ENCODE results near the gene PGAP6. TPM values are rescaled to one million over a fixed set of nuclear protein-coding genes. Genes with fewer than 3 reads are reported as not detected.
A peak's percentile ranks its signal among the peaks of the same experiment; 100 is the strongest.

Gene PGAP6
- total and polyA plus RNA-seq, 2 of the 13 experiments (the other 11 are each of a cell fraction or from before 2014, with no cell fraction given) = 52.7 to 136 TPM

- TF ChIP-seq ZGPAT (CRISPR knock-in tag; IDR thresholded peaks at IDR 0.05) = peak; percentile 47; the same call in 1 of the 2 replicates
- TF ChIP-seq HOXD1 (CRISPR knock-in tag; IDR thresholded peaks at IDR 0.05) = no peak
- TF ChIP-seq ZNF10 (CRISPR knock-in tag; IDR thresholded peaks at IDR 0.05; ENCODE audit: borderline replicate concordance, low read depth) = no peak
- TF ChIP-seq YY1 (IDR thresholded peaks at IDR 0.05; ENCODE audit: insufficient read depth, insufficient replicate concordance, low read depth, low read length) = peak; percentile 42
- no peak for TF ChIP-seq ZSCAN5A (CRISPR knock-in tag; IDR thresholded peaks at IDR 0.05; ENCODE audit: borderline replicate concordance)
- TF ChIP-seq RFXANK (CRISPR knock-in tag; IDR thresholded peaks at IDR 0.05) = no peak
- no peak for TF ChIP-seq ZNF629 (CRISPR knock-in tag; conservative IDR thresholded peaks at IDR 0.05)
- TF ChIP-seq ERF (CRISPR knock-in tag; IDR thresholded peaks at IDR 0.05) = peak; percentile 80
- peak; percentile 92 for TF ChIP-seq SP4 (CRISPR knock-in tag; IDR thresholded peaks at IDR 0.05)
- TF ChIP-seq CREM (IDR thresholded peaks at IDR 0.05) = no peak
- no peak for TF ChIP-seq CREM (CRISPR knock-in tag; IDR thresholded peaks at IDR 0.05)
- no peak for TF ChIP-seq NPAS2 (CRISPR knock-in tag; IDR thresholded peaks at IDR 0.05; ENCODE audit: borderline replicate concordance)
- TF ChIP-seq, protein P1, sequence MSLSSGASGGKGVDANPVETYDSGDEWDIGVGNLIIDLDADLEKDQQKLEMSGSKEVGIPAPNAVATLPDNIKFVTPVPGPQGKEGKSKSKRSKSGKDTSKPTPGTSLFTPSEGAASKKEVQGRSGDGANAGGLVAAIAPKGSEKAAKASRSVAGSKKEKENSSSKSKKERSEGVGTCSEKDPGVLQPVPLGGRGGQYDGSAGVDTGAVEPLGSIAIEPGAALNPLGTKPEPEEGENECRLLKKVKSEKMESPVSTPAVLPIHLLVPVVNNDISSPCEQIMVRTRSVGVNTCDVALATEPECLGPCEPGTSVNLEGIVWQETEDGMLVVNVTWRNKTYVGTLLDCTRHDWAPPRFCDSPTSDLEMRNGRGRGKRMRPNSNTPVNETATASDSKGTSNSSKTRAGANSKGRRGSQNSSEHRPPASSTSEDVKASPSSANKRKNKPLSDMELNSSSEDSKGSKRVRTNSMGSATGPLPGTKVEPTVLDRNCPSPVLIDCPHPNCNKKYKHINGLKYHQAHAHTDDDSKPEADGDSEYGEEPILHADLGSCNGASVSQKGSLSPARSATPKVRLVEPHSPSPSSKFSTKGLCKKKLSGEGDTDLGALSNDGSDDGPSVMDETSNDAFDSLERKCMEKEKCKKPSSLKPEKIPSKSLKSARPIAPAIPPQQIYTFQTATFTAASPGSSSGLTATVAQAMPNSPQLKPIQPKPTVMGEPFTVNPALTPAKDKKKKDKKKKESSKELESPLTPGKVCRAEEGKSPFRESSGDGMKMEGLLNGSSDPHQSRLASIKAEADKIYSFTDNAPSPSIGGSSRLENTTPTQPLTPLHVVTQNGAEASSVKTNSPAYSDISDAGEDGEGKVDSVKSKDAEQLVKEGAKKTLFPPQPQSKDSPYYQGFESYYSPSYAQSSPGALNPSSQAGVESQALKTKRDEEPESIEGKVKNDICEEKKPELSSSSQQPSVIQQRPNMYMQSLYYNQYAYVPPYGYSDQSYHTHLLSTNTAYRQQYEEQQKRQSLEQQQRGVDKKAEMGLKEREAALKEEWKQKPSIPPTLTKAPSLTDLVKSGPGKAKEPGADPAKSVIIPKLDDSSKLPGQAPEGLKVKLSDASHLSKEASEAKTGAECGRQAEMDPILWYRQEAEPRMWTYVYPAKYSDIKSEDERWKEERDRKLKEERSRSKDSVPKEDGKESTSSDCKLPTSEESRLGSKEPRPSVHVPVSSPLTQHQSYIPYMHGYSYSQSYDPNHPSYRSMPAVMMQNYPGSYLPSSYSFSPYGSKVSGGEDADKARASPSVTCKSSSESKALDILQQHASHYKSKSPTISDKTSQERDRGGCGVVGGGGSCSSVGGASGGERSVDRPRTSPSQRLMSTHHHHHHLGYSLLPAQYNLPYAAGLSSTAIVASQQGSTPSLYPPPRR (CRISPR knock-in tag; IDR thresholded peaks at IDR 0.05; ENCODE audit: borderline replicate concordance) = no peak
- no peak for TF ChIP-seq GLMP (CRISPR knock-in tag; IDR thresholded peaks at IDR 0.05; ENCODE audit: borderline replicate concordance)
- no peak for TF ChIP-seq EZH2 (conservative IDR thresholded peaks at IDR 0.05; ENCODE audit: low read depth, low read length)
- TF ChIP-seq TAF1 (CRISPR knock-in tag; IDR thresholded peaks at IDR 0.05) = peak; percentile 59; the same call in 1 of the 2 replicates
- no peak for TF ChIP-seq ZNF329 (CRISPR knock-in tag; IDR thresholded peaks at IDR 0.05; ENCODE audit: low read depth)
- TF ChIP-seq ZNF207 (IDR thresholded peaks at IDR 0.05; ENCODE audit: borderline replicate concordance) = no peak
- no peak for TF ChIP-seq AGO2 (optimal IDR thresholded peaks at IDR 0.05; ENCODE audit: low read depth, low read length)
- TF ChIP-seq HNF4A (CRISPR knock-in tag; IDR thresholded peaks at IDR 0.05) = no peak
- TF ChIP-seq MAZ (IDR thresholded peaks at IDR 0.05; ENCODE audit: borderline replicate concordance, low read depth, low read length) = peak; percentile 62
- TF ChIP-seq MAZ (CRISPR knock-in tag; IDR thresholded peaks at IDR 0.05; ENCODE audit: low read depth) = peak; percentile 22; the same call in 1 of the 2 replicates
These were observed 29.0 kb downstream of the PGAP6 start, which contains the start of gene AXIN1 (continued) for GRCh38 chr16:352547-353403.
